GM12891 (cell line): ENCODE results near the gene SORL1.

Experiments
- POLR2A ChIP-seq: IDR thresholded peaks from 2 replicates; pipeline ENCODE4 v1.6.1; 2011; ENCODE audit warnings: low read depth, low read length, control low read depth
- POLR2AphosphoS5 ChIP-seq: IDR thresholded peaks from 2 replicates; pipeline ENCODE4 v1.6.1; 2011; ENCODE audit warnings: low read depth, low read length, control low read depth
- TAF1 ChIP-seq: IDR thresholded peaks from 2 replicates; pipeline ENCODE4 v1.6.1; 2011; ENCODE audit warnings: low read depth, low read length, control low read depth

DNA sequence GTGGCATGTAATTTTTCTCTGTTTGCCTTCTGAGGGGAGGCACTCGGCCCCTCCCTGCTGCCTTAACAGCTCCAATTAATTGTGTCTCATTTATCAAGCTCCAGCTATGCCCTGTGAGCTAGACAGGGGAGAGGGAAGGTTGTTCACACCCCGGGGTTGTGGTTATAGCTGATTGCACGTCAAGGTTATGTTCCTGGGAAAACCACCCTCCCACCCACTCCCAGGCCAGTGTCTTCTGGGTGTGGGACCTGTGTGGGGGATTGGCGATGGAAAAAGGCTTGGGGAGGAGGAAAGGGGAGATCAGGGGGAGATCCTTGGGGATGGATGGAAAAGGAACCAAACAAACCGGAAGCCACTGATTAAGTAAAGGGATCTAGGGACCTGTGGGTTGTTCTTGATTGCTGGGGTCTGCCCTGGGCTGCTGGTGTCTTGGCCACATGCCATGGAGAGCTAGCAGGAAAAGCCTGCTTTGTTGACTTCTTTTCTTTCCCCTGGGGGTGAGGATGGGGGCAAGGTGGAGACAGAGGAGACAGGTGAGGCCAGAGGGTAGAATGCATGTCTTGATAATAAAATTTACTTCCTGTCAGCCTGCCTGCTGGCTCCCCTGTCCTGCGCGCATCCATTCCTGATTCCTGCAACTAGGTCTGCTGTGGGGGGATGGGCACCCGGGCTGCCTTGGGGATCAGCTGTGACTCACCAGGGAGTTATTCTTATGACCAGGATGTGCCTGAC lies 14.1 kb downstream of the SORL1 start:
- TF ChIP-seq POLR2A (no peak), POLR2AphosphoS5 (no peak), TAF1 (no peak)
